Measurements from ENCODE around the gene SCGB1C2. TPM values are rescaled to one million over a fixed set of nuclear protein-coding genes. Genes with fewer than 3 reads are reported as not detected.
"Not testable (repeated sequence)": the region's sequence is repeated elsewhere in the genome, so short reads cannot be mapped to it uniquely, and the experiment has no call there.

The SCGB1C2 gene
- not detected for total RNA-seq
- not detected for polyA plus RNA-seq

GRCh38 chr17:137166-137807 lies at the start of gene SCGB1C2:
Gene SCGB1C2 (plus strand): TSS chr17:137569. CDS start chr17:137591, 22 bp downstream.
- H3K36me3 ChIP-seq (ENCODE audit: insufficient read depth); H3K27ac ChIP-seq (ENCODE audit: low read depth); H3K4me1 ChIP-seq (ENCODE audit: insufficient read depth); DNase-seq (ENCODE audit: extremely low spot score); H3K4me3 ChIP-seq (ENCODE audit: low read depth, low read length): not testable (repeated sequence)
- 81% methylated on average over 8 of the region's 16 CpGs for WGBS

- H3K4me3 ChIP-seq (ENCODE audit: low read depth, low read length); H3K4me1 ChIP-seq (ENCODE audit: insufficient read depth); H3K27ac ChIP-seq (ENCODE audit: low read depth); DNase-seq (ENCODE audit: extremely low spot score); H3K36me3 ChIP-seq (ENCODE audit: insufficient read depth): not testable (repeated sequence)
- WGBS = no CpG with 5 or more reads among the region's 5 CpGs
These were observed 24.3 kb upstream of the SCGB1C2 start for GRCh38 chr17:113111-113510.

GRCh38 chr17:118339-118917 lies 18.9 kb upstream of the SCGB1C2 start:
- not testable (repeated sequence) for H3K27ac ChIP-seq (ENCODE audit: low read depth); H3K36me3 ChIP-seq (ENCODE audit: insufficient read depth); H3K4me3 ChIP-seq (ENCODE audit: low read depth, low read length); H3K4me1 ChIP-seq (ENCODE audit: insufficient read depth); DNase-seq (ENCODE audit: extremely low spot score)
- 2% methylated on average over 19 of the region's 20 CpGs for WGBS

- H3K4me1 ChIP-seq (ENCODE audit: insufficient read depth); H3K27ac ChIP-seq (ENCODE audit: low read depth); H3K4me3 ChIP-seq (ENCODE audit: low read depth, low read length); DNase-seq (ENCODE audit: extremely low spot score); H3K36me3 ChIP-seq (ENCODE audit: insufficient read depth): not testable (repeated sequence)
- 91% methylated on average over 18 of the region's 40 CpGs for WGBS
These were observed 3.4 kb upstream of the SCGB1C2 start for GRCh38 chr17:133932-134331.

- H3K27ac ChIP-seq (ENCODE audit: low read depth); H3K4me1 ChIP-seq (ENCODE audit: insufficient read depth); H3K4me3 ChIP-seq (ENCODE audit: low read depth, low read length); H3K36me3 ChIP-seq (ENCODE audit: insufficient read depth); DNase-seq (ENCODE audit: extremely low spot score): not testable (repeated sequence)
- 66% methylated on average over 12 of the region's 25 CpGs for whole genome bisulfite sequencing
These were observed 3.0 kb upstream of the SCGB1C2 start for GRCh38 chr17:134332-134785.

GRCh38 chr17:135022-135421 lies 2.3 kb upstream of the SCGB1C2 start:
- not testable (repeated sequence) for H3K4me3 ChIP-seq (ENCODE audit: low read depth, low read length); DNase-seq (ENCODE audit: extremely low spot score)
- WGBS = 71% methylated on average over 6 of the region's 6 CpGs

GRCh38 chr17:135895-136294 lies 1.5 kb upstream of the SCGB1C2 start:
- H3K4me3 ChIP-seq (ENCODE audit: low read depth, low read length); DNase-seq (ENCODE audit: extremely low spot score); H3K27ac ChIP-seq (ENCODE audit: low read depth); H3K36me3 ChIP-seq (ENCODE audit: insufficient read depth); H3K4me1 ChIP-seq (ENCODE audit: insufficient read depth): not testable (repeated sequence)
- no CpG with 5 or more reads among the region's 1 CpG for WGBS

More at GRCh38 chr17:135022-135421, 2.3 kb upstream of the SCGB1C2 start:
- not testable (repeated sequence) for H3K27ac ChIP-seq (ENCODE audit: low read depth); H3K36me3 ChIP-seq (ENCODE audit: insufficient read depth); H3K4me1 ChIP-seq (ENCODE audit: insufficient read depth)

- DNase-seq (ENCODE audit: extremely low spot score); H3K27ac ChIP-seq (ENCODE audit: low read depth); H3K4me3 ChIP-seq (ENCODE audit: low read depth, low read length); H3K4me1 ChIP-seq (ENCODE audit: insufficient read depth); H3K36me3 ChIP-seq (ENCODE audit: insufficient read depth): not testable (repeated sequence)
- 3% methylated on average over 3 of the region's 4 CpGs for WGBS
These were observed 838 bp upstream of the SCGB1C2 start for GRCh38 chr17:136531-136930.

GRCh38 chr17:139401-140205 lies 2.2 kb downstream of the SCGB1C2 start:
- not testable (repeated sequence) for H3K4me1 ChIP-seq (ENCODE audit: insufficient read depth); H3K4me3 ChIP-seq (ENCODE audit: low read depth, low read length); H3K27ac ChIP-seq (ENCODE audit: low read depth); DNase-seq (ENCODE audit: extremely low spot score); H3K36me3 ChIP-seq (ENCODE audit: insufficient read depth)
- WGBS = 71% methylated on average over 20 of the region's 22 CpGs

GRCh38 chr17:142102-142661 lies 4.8 kb downstream of the SCGB1C2 start:
- Histone ChIP-seq H3K27ac (ENCODE audit: low read depth) (no peak overlapping the region), H3K4me3 (ENCODE audit: low read depth, low read length) (no peak overlapping the region), H3K4me1 (ENCODE audit: insufficient read depth) (no peaks in the 10 kb centered on the region), H3K36me3 (ENCODE audit: insufficient read depth) (no peaks in the 10 kb centered on the region)
- no peak for DNase-seq (ENCODE audit: extremely low spot score)
- WGBS = 94% methylated on average over 23 of the region's 23 CpGs

- Histone ChIP-seq H3K4me1 (ENCODE audit: insufficient read depth) (no peaks in the 10 kb centered on the region), H3K27ac (ENCODE audit: low read depth) (no peak overlapping the region), H3K4me3 (ENCODE audit: low read depth, low read length) (no peak overlapping the region), H3K36me3 (ENCODE audit: insufficient read depth) (no peaks in the 10 kb centered on the region)
- WGBS = 79% methylated on average over 23 of the region's 23 CpGs
- DNase-seq (ENCODE audit: extremely low spot score) = no peak
These were observed 5.8 kb downstream of the SCGB1C2 start for GRCh38 chr17:142876-143784.

- Histone ChIP-seq H3K27ac (ENCODE audit: low read depth) (no peak overlapping the region), H3K4me3 (ENCODE audit: low read depth, low read length) (no peak overlapping the region)
- DNase-seq (ENCODE audit: extremely low spot score) = no peak
These were observed 6.5 kb downstream of the SCGB1C2 start for GRCh38 chr17:143785-144281.

More at GRCh38 chr17:143785-144281, 6.5 kb downstream of the SCGB1C2 start:
- Histone ChIP-seq H3K36me3 (ENCODE audit: insufficient read depth) (no peaks in the 10 kb centered on the region), H3K4me1 (ENCODE audit: insufficient read depth) (no peaks in the 10 kb centered on the region)
- 2% methylated on average over 43 of the region's 44 CpGs for WGBS

Data from urinary bladder (tissue), 4 donors.